Transverse colon (tissue), 4 donors: ENCODE data around the gene ABCB8. TPM values are rescaled to one million over a fixed set of nuclear protein-coding genes. Genes with fewer than 3 reads are reported as not detected.

Source experiments
- DNase-seq: peaks from one replicate; pipeline ENCODE4 v3.0.0-alpha.2; 2019
- H3K27ac ChIP-seq, 4 donors: fragments of 200-600 bp; sonication (generic); 2 replicates each; pipeline ENCODE4 v1.5.1; 2016 to 2018; ENCODE audit warnings: inconsistent platforms in 4 of 4
- H3K27me3 ChIP-seq: fragments of 200-600 bp; sonication (generic); 2 replicates; pipeline ENCODE4 v1.5.1; 2017; ENCODE audit warnings: inconsistent platforms
- H3K36me3 ChIP-seq, 4 donors: fragments of 200-600 bp; sonication (generic); 2 replicates each; pipeline ENCODE4 v1.5.1; 2017 to 2019; ENCODE audit warnings: inconsistent platforms in 4 of 4
- H3K4me1 ChIP-seq, 4 donors: fragments of 200-600 bp; sonication (generic); 2 replicates each; pipeline ENCODE4 v1.5.1; 2017 to 2020; ENCODE audit warnings: inconsistent platforms in 4 of 4
- H3K4me3 ChIP-seq, 4 donors: fragments of 200-600 bp; sonication (generic); 1 replicate in 1 of 4; 2 replicates in 3 of 4; pipeline versions ENCODE4 v1.5.1 to v1.6.1; 2017 to 2019; ENCODE audit warnings: inconsistent platforms in 4 of 4
- H3K9me3 ChIP-seq, 2 donors: fragments of 200-600 bp; sonication (generic); 2 replicates each; pipeline ENCODE4 v1.5.1; 2017 to 2019; ENCODE audit warnings: inconsistent platforms in 2 of 2
- EP300 ChIP-seq: sonication (generic); formaldehyde crosslinking; IDR thresholded peaks from one replicate; pipeline ENCODE4 v1.6.1; 2017; ENCODE audit warnings: antibody characterized with exemption, low read depth
- POLR2A ChIP-seq: fragments of 450-650 bp; IDR thresholded peaks from one replicate; pipeline ENCODE4 v1.6.1; 2016; ENCODE audit warnings: antibody characterized with exemption, mild to moderate bottlenecking, moderate library complexity
- POLR2AphosphoS5 ChIP-seq, 3 donors: sonication (generic); formaldehyde crosslinking; IDR thresholded peaks; one replicate each; pipeline ENCODE4 v1.6.1; 2016; ENCODE audit warnings: antibody characterized with exemption in 3 of 3
- WGBS, 2 donors: methylation state at CpG; one replicate each; pipeline ENCODE4 v1.1.5; 2018; ENCODE audit warnings: low coverage in 1 of 2; 5-methylcytosine and 5-hydroxymethylcytosine counted together
- in situ Hi-C, 4 donors: fragments of 200-750 bp; cut with MboI; loops; one replicate each; pipeline versions ENCODE4 v1.15.0 to v1.15.1; 2017; ENCODE audit warnings: low sequenced_read_pairs in 3 of 4, low pct_ligation_motif_present in 1 of 4, low pct_unique_long_range_greater_than_20kb in 1 of 4
- intact Hi-C: fragments of 100-400 bp; cut with DNase I; formaldehyde crosslinking; loops from one replicate; pipeline ENCODE4 v1.15.1; 2023; ENCODE audit warnings: low total_unique reads
- total RNA-seq, 4 donors: library from RNA; depleted of rRNA; stranded (reverse); fragments of >200 nt; gene quantifications; one replicate each; pipeline ENCODE4 v1.1.0, GENCODE V29; 2016
- TF ChIP-seq, protein P1 (sequence below), 5 experiments: fragments of 200-600 bp in 3 of 5; fragments of 450-650 bp in 2 of 5; sonication (generic) in 3 of 5; IDR thresholded peaks; 1 replicate in 2 of 5; 2 replicates in 3 of 5; pipeline ENCODE4 v1.5.1; 2016 to 2017; ENCODE audit warnings: antibody characterized with exemption in 5 of 5, inconsistent platforms in 3 of 5, mild to moderate bottlenecking in 2 of 5, moderate library complexity in 1 of 5

Gene ABCB8
- total RNA-seq, 4 donors from 2014 or later, result 33.3 to 76.4 (median 51.4) TPM

- DNase-seq, result no peak
- H3K27me3 ChIP-seq, result no peaks in the 10 kb centered on the region
- TF ChIP-seq EP300, result no peak
- no peak for TF ChIP-seq POLR2A
- TF ChIP-seq, protein P1, sequence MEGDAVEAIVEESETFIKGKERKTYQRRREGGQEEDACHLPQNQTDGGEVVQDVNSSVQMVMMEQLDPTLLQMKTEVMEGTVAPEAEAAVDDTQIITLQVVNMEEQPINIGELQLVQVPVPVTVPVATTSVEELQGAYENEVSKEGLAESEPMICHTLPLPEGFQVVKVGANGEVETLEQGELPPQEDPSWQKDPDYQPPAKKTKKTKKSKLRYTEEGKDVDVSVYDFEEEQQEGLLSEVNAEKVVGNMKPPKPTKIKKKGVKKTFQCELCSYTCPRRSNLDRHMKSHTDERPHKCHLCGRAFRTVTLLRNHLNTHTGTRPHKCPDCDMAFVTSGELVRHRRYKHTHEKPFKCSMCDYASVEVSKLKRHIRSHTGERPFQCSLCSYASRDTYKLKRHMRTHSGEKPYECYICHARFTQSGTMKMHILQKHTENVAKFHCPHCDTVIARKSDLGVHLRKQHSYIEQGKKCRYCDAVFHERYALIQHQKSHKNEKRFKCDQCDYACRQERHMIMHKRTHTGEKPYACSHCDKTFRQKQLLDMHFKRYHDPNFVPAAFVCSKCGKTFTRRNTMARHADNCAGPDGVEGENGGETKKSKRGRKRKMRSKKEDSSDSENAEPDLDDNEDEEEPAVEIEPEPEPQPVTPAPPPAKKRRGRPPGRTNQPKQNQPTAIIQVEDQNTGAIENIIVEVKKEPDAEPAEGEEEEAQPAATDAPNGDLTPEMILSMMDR (IDR thresholded peaks at IDR 0.05), result no peak
- no peak for TF ChIP-seq POLR2AphosphoS5 (IDR thresholded peaks at IDR 0.05)
- no peaks in the 10 kb centered on the region for H3K36me3 ChIP-seq
- H3K4me1 ChIP-seq, result peaks cover 0 to 24% (median 6%) of the 10 kb centered on the region in 4 donors
- intact Hi-C loops (no loop called here), in situ Hi-C loops (no loop called here)
- no peak overlapping the region for H3K4me3 ChIP-seq
- peak overlapping the region in 1 of 4 donors; percentile 12 for H3K27ac ChIP-seq
- WGBS, 2 donors, result 79% methylated on average over 7 of the region's 7 CpGs; no CpG with 5 or more reads in 1 of the 2 donors
- no peaks in the 10 kb centered on the region for H3K9me3 ChIP-seq
These were observed 20.8 kb upstream of the ABCB8 start for GRCh38 chr7:151007469-151007898.

GRCh38 chr7:151008143-151008510 is 20.1 kb upstream of the ABCB8 start:
- in situ Hi-C loops, result no loop called here
- H3K27me3 ChIP-seq, result no peaks in the 10 kb centered on the region
- WGBS, 2 donors, result 50 to 62% methylated on average over 2 to 11 of the region's 11 CpGs
- intact Hi-C loops, result no loop called here
- peak overlapping the region in 2 of 4 donors; percentile 6 to 39 for H3K27ac ChIP-seq
- no peaks in the 10 kb centered on the region for H3K36me3 ChIP-seq
- peak overlapping the region in 1 of 4 donors; percentile 1 for H3K4me3 ChIP-seq
- no peak for DNase-seq
- no peaks in the 10 kb centered on the region for H3K9me3 ChIP-seq
- TF ChIP-seq, protein P1 (IDR thresholded peaks at IDR 0.05), result no peak
- no peak for TF ChIP-seq POLR2AphosphoS5 (IDR thresholded peaks at IDR 0.05)
- TF ChIP-seq POLR2A, result no peak
- TF ChIP-seq EP300, result no peak
- peaks cover 6 to 31% (median 12%) of the 10 kb centered on the region in 4 donors for H3K4me1 ChIP-seq

- H3K4me1 ChIP-seq, result peaks cover 12 to 36% (median 17%) of the 10 kb centered on the region in 4 donors
- DNase-seq, result peak; percentile 68
- no peaks in the 10 kb centered on the region for H3K36me3 ChIP-seq
- intact Hi-C loops (no loop called here), in situ Hi-C loops (no loop called here)
- H3K4me3 ChIP-seq, result peak overlapping the region in 2 of 4 donors; percentile 1 to 16
- TF ChIP-seq, protein P1 (IDR thresholded peaks at IDR 0.05), result peak; percentile 56 to 70 (median 67)
- no peak for TF ChIP-seq POLR2A
- peak overlapping the region in 2 of 4 donors; percentile 6 to 39 for H3K27ac ChIP-seq
- no peaks in the 10 kb centered on the region for H3K9me3 ChIP-seq
- H3K27me3 ChIP-seq, result no peaks in the 10 kb centered on the region
- WGBS, 2 donors, result 73 to 90% methylated on average over 6 to 36 of the region's 40 CpGs
These were observed 19.5 kb upstream of the ABCB8 start for GRCh38 chr7:151008511-151009323.

DNA sequence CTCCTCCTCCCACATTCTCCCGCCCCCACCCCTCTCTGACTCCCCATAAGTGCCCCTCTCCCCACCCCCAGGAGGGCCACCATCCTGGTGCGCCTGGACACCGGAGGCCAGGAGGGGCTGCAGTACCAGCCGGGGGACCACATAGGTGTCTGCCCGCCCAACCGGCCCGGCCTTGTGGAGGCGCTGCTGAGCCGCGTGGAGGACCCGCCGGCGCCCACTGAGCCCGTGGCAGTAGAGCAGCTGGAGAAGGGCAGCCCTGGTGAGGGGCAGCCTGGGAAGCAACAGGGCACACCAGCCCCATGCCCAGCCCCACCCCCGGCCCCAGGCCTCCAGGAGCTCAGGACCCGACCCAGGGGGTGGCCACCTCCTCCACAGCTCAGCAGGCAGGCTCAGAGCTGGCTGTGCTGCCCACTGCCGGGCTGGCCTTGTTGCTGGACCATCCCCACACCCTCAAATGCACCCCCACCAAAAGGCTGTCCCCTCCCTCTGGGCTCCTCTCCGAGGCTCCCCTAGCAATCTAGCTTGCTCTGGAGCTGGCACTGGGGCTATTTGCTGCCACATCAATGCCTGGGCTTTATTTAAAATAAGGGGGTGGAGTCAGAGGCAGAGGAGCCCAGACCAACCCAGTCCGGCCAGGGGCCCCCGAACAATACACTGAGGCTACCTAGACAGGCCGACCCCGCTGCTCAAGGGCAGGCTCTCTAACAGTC is 18.8 kb upstream of the ABCB8 start:
- H3K9me3 ChIP-seq, result no peaks in the 10 kb centered on the region
- TF ChIP-seq POLR2AphosphoS5 (IDR thresholded peaks at IDR 0.05), result no peak
- no peak for TF ChIP-seq EP300
- TF ChIP-seq, protein P1 (IDR thresholded peaks at IDR 0.05), result no peak
- no peak for TF ChIP-seq POLR2A
- H3K4me1 ChIP-seq, result peaks cover 18 to 37% (median 20%) of the 10 kb centered on the region in 4 donors
- intact Hi-C loops, result no loop called here
- whole genome bisulfite sequencing, 2 donors, result 61 to 100% methylated on average over 1 to 6 of the region's 22 CpGs
- H3K4me3 ChIP-seq, result no peak overlapping the region
- H3K36me3 ChIP-seq, result no peaks in the 10 kb centered on the region
- in situ Hi-C loops, result no loop called here
- no peak overlapping the region for H3K27ac ChIP-seq
- no peak for DNase-seq
- no peaks in the 10 kb centered on the region for H3K27me3 ChIP-seq
